Osteoblast (primary cell): ENCODE data around the gene TBC1D4. TPM values are rescaled to one million over a fixed set of nuclear protein-coding genes. Genes with fewer than 3 reads are reported as not detected.
"Not testable (repeated sequence)": the region's sequence is repeated elsewhere in the genome, so short reads cannot be mapped to it uniquely, and the experiment has no call there.

ENCODE experiments used
- DNase-seq: peaks from one replicate; pipeline ENCODE4 v3.0.0; 2011; ENCODE audit warnings: low spot score, mixed read lengths; ENCODE audit not compliant: insufficient read length; ENCODE audit errors: missing footprints
- H2AFZ ChIP-seq: 2 replicates; pipeline ENCODE4 v1.6.0; 2011; ENCODE audit warnings: mild to moderate bottlenecking, low read length
- H3K27ac ChIP-seq: 2 replicates; pipeline ENCODE4 v1.5.1; 2011; ENCODE audit warnings: mild to moderate bottlenecking, low read depth, low read length, moderate library complexity
- H3K27me3 ChIP-seq: 2 replicates; pipeline ENCODE4 v1.6.0; 2012; ENCODE audit warnings: mild to moderate bottlenecking, control low read depth, inconsistent platforms, low read length, moderate library complexity; ENCODE audit not compliant: insufficient read depth
- H3K36me3 ChIP-seq: 2 replicates; pipeline ENCODE4 v1.5.1; 2011; ENCODE audit warnings: mild to moderate bottlenecking, low read length, control low read depth, moderate library complexity; ENCODE audit not compliant: insufficient read depth
- H3K4me1 ChIP-seq: 2 replicates; pipeline ENCODE4 v1.5.1; 2011; ENCODE audit warnings: mild to moderate bottlenecking, low read length, control low read depth, moderate library complexity; ENCODE audit not compliant: insufficient read depth
- H3K4me2 ChIP-seq: 2 replicates; pipeline ENCODE4 v1.6.0; 2011; ENCODE audit warnings: mild to moderate bottlenecking, low read length; ENCODE audit not compliant: insufficient read depth
- H3K4me3 ChIP-seq: fragments of 200-600 bp; sonication (generic); 3 replicates; pipeline ENCODE4 v1.5.1; 2012; ENCODE audit warnings: mild to moderate bottlenecking, low read length, inconsistent platforms; ENCODE audit not compliant: insufficient read depth
- H3K79me2 ChIP-seq: 2 replicates; pipeline ENCODE4 v1.6.0; 2012; ENCODE audit warnings: mild to moderate bottlenecking, low read length, control low read depth, inconsistent platforms; ENCODE audit not compliant: insufficient read depth
- H3K9me3 ChIP-seq: 2 replicates; pipeline ENCODE4 v1.5.1; 2011; ENCODE audit warnings: low read depth, low read length, control low read depth
- H4K20me1 ChIP-seq: 2 replicates; pipeline ENCODE4 v1.6.0; 2012; ENCODE audit warnings: mild to moderate bottlenecking, low read length, control low read depth; ENCODE audit not compliant: insufficient read depth
- CTCF ChIP-seq: IDR thresholded peaks from 2 replicates; pipeline ENCODE4 v1.5.1; 2011; ENCODE audit warnings: mild to moderate bottlenecking, low read depth, low read length, moderate library complexity; ENCODE audit errors: extremely low read depth
- total RNA-seq: library from RNA; depleted of rRNA; stranded (reverse); fragments of >200 nt; gene quantifications from 2 replicates; pipeline ENCODE4 v1.2.3, GENCODE V29; 2012

Gene TBC1D4
- total RNA-seq, 1 donor = 19.5 TPM

GRCh38 chr13:75356421-75356820, 125.5 kb downstream of the TBC1D4 start:
- H3K79me2 ChIP-seq = no peaks in the 10 kb centered on the region
- H3K9me3 ChIP-seq = no peaks in the 10 kb centered on the region
- H3K27ac ChIP-seq = peak overlapping the region; percentile 67
- H3K27me3 ChIP-seq = no peaks in the 10 kb centered on the region
- DNase-seq = no peak
- peaks cover 77% of the 10 kb centered on the region for H3K4me1 ChIP-seq
- peak overlapping the region; percentile 20 for H3K4me2 ChIP-seq
- H4K20me1 ChIP-seq = no peaks in the 10 kb centered on the region
- no peak for TF ChIP-seq CTCF
- H3K4me3 ChIP-seq = no peak overlapping the region
- peaks cover 2% of the 10 kb centered on the region for H3K36me3 ChIP-seq
- no peak overlapping the region for H2AFZ ChIP-seq

- H3K27ac ChIP-seq = peak overlapping the region; percentile 67
- H3K79me2 ChIP-seq = no peaks in the 10 kb centered on the region
- H2AFZ ChIP-seq = no peak overlapping the region
- peaks cover 76% of the 10 kb centered on the region for H3K4me1 ChIP-seq
- H3K4me3 ChIP-seq = no peak overlapping the region
- H3K27me3 ChIP-seq = no peaks in the 10 kb centered on the region
- H3K9me3 ChIP-seq = no peaks in the 10 kb centered on the region
- no peak for DNase-seq
- peaks cover 2% of the 10 kb centered on the region for H3K36me3 ChIP-seq
- no peak for TF ChIP-seq CTCF
- H3K4me2 ChIP-seq = no peak overlapping the region
- no peaks in the 10 kb centered on the region for H4K20me1 ChIP-seq
These were observed 126.4 kb downstream of the TBC1D4 start for GRCh38 chr13:75355609-75356008.

GRCh38 chr13:75353781-75354193, 128.2 kb downstream of the TBC1D4 start:
- Histone ChIP-seq H3K27me3 (no peaks in the 10 kb centered on the region), H3K4me1 (peaks cover 61% of the 10 kb centered on the region), H3K79me2 (no peaks in the 10 kb centered on the region), H3K9me3 (no peaks in the 10 kb centered on the region), H3K4me2 (no peak overlapping the region), H2AFZ (peak overlapping the region; percentile 33), H3K4me3 (no peak overlapping the region), H3K36me3 (peaks cover 2% of the 10 kb centered on the region), H4K20me1 (no peaks in the 10 kb centered on the region), H3K27ac (peak overlapping the region; percentile 11)
- no peak for TF ChIP-seq CTCF
- DNase-seq = no peak

- no peak overlapping the region for H3K4me2 ChIP-seq
- H3K36me3 ChIP-seq = peaks cover 2% of the 10 kb centered on the region
- TF ChIP-seq CTCF = no peak
- DNase-seq = no peak
- peaks cover 55% of the 10 kb centered on the region for H3K4me1 ChIP-seq
- peak overlapping the region; percentile 12 for H3K27ac ChIP-seq
- H3K27me3 ChIP-seq = no peaks in the 10 kb centered on the region
- no peak overlapping the region for H2AFZ ChIP-seq
- H3K4me3 ChIP-seq = no peak overlapping the region
- no peaks in the 10 kb centered on the region for H3K79me2 ChIP-seq
- no peaks in the 10 kb centered on the region for H4K20me1 ChIP-seq
- no peaks in the 10 kb centered on the region for H3K9me3 ChIP-seq
These were observed 129.2 kb downstream of the TBC1D4 start for GRCh38 chr13:75352641-75353327.

- H3K27ac ChIP-seq, H2AFZ ChIP-seq, DNase-seq, H4K20me1 ChIP-seq, H3K4me2 ChIP-seq, H3K4me3 ChIP-seq, H3K79me2 ChIP-seq, H3K9me3 ChIP-seq, H3K27me3 ChIP-seq, H3K36me3 ChIP-seq: not testable (repeated sequence)
- H3K4me1 ChIP-seq = peaks cover 43% of the 10 kb centered on the region
These were observed 130.4 kb downstream of the TBC1D4 start for GRCh38 chr13:75351538-75351937.
